DND-41 (cell line): ENCODE results near the gene LILRB2.

Source experiments
- ATAC-seq: fragments of 200-7000 bp; cut with Tn5 transposase; 3 replicates; pipeline ENCODE4 v1.9.1; 2021; ENCODE audit warnings: low read depth; ENCODE audit not compliant: insufficient read depth
- DNase-seq: peaks from one replicate; pipeline ENCODE4 v3.0.0-alpha.2; 2020
- H2AFZ ChIP-seq: 2 replicates; pipeline ENCODE4 v1.6.0; 2012; ENCODE audit warnings: low read depth, low read length
- H3K27ac ChIP-seq: 2 replicates; pipeline ENCODE4 v1.5.1; 2012; ENCODE audit warnings: low read length, inconsistent platforms
- H3K27me3 ChIP-seq: fragments of 200-600 bp; sonication (generic); 2 replicates; pipeline ENCODE4 v1.6.0; 2012; ENCODE audit warnings: low read length, mild to moderate bottlenecking, inconsistent platforms; ENCODE audit not compliant: insufficient read depth, poor library complexity
- H3K36me3 ChIP-seq: 2 replicates; pipeline ENCODE4 v1.5.1; 2012; ENCODE audit warnings: low read length, inconsistent platforms; ENCODE audit not compliant: insufficient read depth
- H3K4me1 ChIP-seq: 2 replicates; pipeline ENCODE4 v1.5.1; 2012; ENCODE audit warnings: mild to moderate bottlenecking, low read length; ENCODE audit not compliant: insufficient read depth
- H3K4me2 ChIP-seq: 2 replicates; pipeline ENCODE4 v1.6.0; 2012; ENCODE audit warnings: mild to moderate bottlenecking, moderate library complexity, low read length, inconsistent platforms; ENCODE audit not compliant: insufficient read depth
- H3K4me3 ChIP-seq, 2 experiments: fragments of 200-600 bp in 1 of 2; shearing (Covaris generic) in 1 of 2; 2 replicates each; pipeline ENCODE4 v1.5.1; 2012 to 2016; ENCODE audit warnings: inconsistent platforms in 2 of 2, low read length in 2 of 2, mild to moderate bottlenecking in 2 of 2, low read depth in 1 of 2, moderate library complexity in 1 of 2
- H3K79me2 ChIP-seq: 2 replicates; pipeline ENCODE4 v1.6.0; 2012; ENCODE audit warnings: low read length, inconsistent platforms; ENCODE audit not compliant: insufficient read depth
- H3K9ac ChIP-seq: 2 replicates; pipeline ENCODE4 v1.6.0; 2012; ENCODE audit warnings: low read depth, mild to moderate bottlenecking, inconsistent platforms, low read length, moderate library complexity
- H3K9me3 ChIP-seq: 2 replicates; pipeline ENCODE4 v1.5.1; 2012; ENCODE audit warnings: low read length, moderate library complexity, mild to moderate bottlenecking, inconsistent platforms; ENCODE audit not compliant: insufficient read depth, severe bottlenecking
- H4K20me1 ChIP-seq: 2 replicates; pipeline ENCODE4 v1.6.0; 2012; ENCODE audit warnings: low read length; ENCODE audit not compliant: insufficient read depth
- EZH2 ChIP-seq: IDR thresholded peaks from 3 replicates; pipeline ENCODE4 v1.6.1; 2012; ENCODE audit warnings: borderline replicate concordance, low read depth, mild to moderate bottlenecking, moderate library complexity, low read length, inconsistent platforms; ENCODE audit not compliant: severe bottlenecking
- TF ChIP-seq, protein P1 (sequence below): IDR thresholded peaks from 2 replicates; pipeline ENCODE4 v1.5.1; 2012; ENCODE audit warnings: borderline replicate concordance, low read length, moderate library complexity, mild to moderate bottlenecking; ENCODE audit not compliant: poor library complexity, severe bottlenecking; ENCODE audit errors: extremely low read depth

Gene LILRB2

DNA sequence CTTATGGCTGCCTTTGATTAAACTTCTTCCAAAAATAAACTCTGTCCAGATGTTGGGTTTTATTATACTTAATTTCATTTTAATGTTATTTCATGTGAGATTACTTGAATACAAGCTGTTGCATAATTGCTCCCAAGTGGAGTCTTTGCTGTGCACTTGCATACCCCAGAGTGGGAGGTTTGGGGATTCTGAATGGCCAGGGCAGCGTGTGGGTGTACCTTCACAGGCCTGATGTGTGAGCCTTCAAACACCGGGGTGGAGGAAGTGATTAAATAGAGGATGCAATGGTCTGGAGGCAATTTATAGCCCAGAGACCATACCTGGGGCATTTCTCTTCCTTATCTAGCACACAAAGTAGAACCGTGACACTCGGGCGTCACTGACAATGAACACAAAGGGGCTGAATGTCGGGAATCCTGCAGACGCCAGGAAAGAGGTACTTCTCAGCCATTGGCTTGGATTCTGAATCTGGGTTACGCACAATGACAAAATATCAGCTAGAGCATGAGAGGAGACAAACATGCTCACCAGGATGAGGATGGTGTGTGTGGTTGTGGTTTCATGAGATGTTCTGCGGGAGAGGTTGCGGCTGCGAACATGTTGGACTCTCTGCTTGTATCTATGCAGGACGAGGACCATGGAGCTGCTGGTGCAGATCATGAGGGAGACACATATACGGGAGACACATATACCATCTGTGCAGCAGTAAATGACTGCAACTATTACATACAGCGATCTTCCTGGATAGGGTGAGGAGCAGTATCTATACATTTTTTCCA, 39.2 kb upstream of the LILRB2 start:
- H3K36me3 ChIP-seq, result no peaks in the 10 kb centered on the region
- no peaks in the 10 kb centered on the region for H3K9me3 ChIP-seq
- H2AFZ ChIP-seq, result no peak overlapping the region
- H3K4me1 ChIP-seq, result no peaks in the 10 kb centered on the region
- no peak overlapping the region for H3K27ac ChIP-seq
- no peak for DNase-seq
- H3K4me2 ChIP-seq, result no peak overlapping the region
- peaks cover 6% of the 10 kb centered on the region for H3K27me3 ChIP-seq
- H3K9ac ChIP-seq, result no peak overlapping the region
- H4K20me1 ChIP-seq, result no peaks in the 10 kb centered on the region
- no peaks in the 10 kb centered on the region for H3K79me2 ChIP-seq
- no peak for ATAC-seq
- TF ChIP-seq, protein P1, sequence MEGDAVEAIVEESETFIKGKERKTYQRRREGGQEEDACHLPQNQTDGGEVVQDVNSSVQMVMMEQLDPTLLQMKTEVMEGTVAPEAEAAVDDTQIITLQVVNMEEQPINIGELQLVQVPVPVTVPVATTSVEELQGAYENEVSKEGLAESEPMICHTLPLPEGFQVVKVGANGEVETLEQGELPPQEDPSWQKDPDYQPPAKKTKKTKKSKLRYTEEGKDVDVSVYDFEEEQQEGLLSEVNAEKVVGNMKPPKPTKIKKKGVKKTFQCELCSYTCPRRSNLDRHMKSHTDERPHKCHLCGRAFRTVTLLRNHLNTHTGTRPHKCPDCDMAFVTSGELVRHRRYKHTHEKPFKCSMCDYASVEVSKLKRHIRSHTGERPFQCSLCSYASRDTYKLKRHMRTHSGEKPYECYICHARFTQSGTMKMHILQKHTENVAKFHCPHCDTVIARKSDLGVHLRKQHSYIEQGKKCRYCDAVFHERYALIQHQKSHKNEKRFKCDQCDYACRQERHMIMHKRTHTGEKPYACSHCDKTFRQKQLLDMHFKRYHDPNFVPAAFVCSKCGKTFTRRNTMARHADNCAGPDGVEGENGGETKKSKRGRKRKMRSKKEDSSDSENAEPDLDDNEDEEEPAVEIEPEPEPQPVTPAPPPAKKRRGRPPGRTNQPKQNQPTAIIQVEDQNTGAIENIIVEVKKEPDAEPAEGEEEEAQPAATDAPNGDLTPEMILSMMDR, result no peak
- TF ChIP-seq EZH2, result no peak
- no peak overlapping the region for H3K4me3 ChIP-seq

DNA sequence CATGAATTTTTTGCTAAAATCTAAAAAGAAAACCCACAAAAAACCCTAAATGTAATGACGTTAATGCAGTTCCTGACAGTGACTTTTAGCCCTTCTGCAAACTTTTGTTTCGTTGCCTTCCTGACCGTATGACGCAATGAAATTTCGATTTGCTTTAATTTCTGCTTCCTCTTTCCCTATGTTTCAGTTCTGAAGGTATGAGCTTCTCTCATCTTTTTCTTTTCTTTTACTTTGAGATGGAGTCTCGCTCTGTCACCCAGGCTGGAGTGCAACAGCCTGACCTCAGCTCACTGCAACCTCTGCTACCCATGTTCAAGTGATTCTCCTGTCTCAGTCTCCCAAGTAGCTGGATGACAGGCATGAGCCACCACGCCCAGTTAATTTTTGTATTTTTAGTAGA, 38.1 kb upstream of the LILRB2 start:
- no peak overlapping the region for H3K4me3 ChIP-seq
- DNase-seq (no peak), ATAC-seq (no peak)
- no peaks in the 10 kb centered on the region for H3K9me3 ChIP-seq
- TF ChIP-seq, protein P1, result no peak
- no peak for TF ChIP-seq EZH2
- H2AFZ ChIP-seq, result no peak overlapping the region
- H3K27ac ChIP-seq, result no peak overlapping the region
- no peaks in the 10 kb centered on the region for H3K36me3 ChIP-seq
- H3K79me2 ChIP-seq, result no peaks in the 10 kb centered on the region
- H3K4me1 ChIP-seq, result no peaks in the 10 kb centered on the region
- no peak overlapping the region for H3K4me2 ChIP-seq
- no peak overlapping the region for H3K9ac ChIP-seq
- H3K27me3 ChIP-seq, result peaks cover 4% of the 10 kb centered on the region
- H4K20me1 ChIP-seq, result no peaks in the 10 kb centered on the region

DNA sequence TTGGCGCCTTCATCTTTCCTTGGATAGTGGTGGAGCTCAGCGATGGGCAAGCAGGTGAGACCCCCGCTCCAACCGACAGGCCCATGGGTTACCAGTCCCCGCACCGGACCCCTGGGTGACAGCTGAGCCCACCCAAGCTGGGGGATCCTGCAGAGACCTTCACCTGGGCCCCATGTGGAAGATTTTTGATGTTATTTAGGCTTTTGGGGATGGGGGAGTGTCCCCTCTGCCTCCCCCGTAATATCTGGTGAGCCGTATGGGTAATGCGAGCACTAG, 37.0 kb upstream of the LILRB2 start:
- no peaks in the 10 kb centered on the region for H4K20me1 ChIP-seq
- DNase-seq, result no peak
- TF ChIP-seq EZH2, result no peak
- TF ChIP-seq, protein P1, result no peak
- no peak overlapping the region for H3K27ac ChIP-seq
- H3K79me2 ChIP-seq, result no peaks in the 10 kb centered on the region
- H3K27me3 ChIP-seq, result no peaks in the 10 kb centered on the region
- ATAC-seq, result no peak
- no peaks in the 10 kb centered on the region for H3K9me3 ChIP-seq
- H3K9ac ChIP-seq, result no peak overlapping the region
- H3K4me3 ChIP-seq, result no peak overlapping the region
- H2AFZ ChIP-seq, result no peak overlapping the region
- no peaks in the 10 kb centered on the region for H3K4me1 ChIP-seq
- no peak overlapping the region for H3K4me2 ChIP-seq
- H3K36me3 ChIP-seq, result no peaks in the 10 kb centered on the region
